Stomach (tissue), 9 donors: ENCODE measurements around the gene GNG2. TPM values are rescaled to one million over a fixed set of nuclear protein-coding genes. Genes with fewer than 3 reads are reported as not detected.

Experiments
- DNase-seq, 2 donors: peaks; one replicate each; pipeline versions ENCODE4 v3.0.0 to v3.0.0-alpha.2; 2013 to 2019
- H3K27ac ChIP-seq, 5 donors: fragments of 200-600 bp in 4 of 5; sonication (generic) in 4 of 5; one replicate each; pipeline ENCODE4 v1.5.1; 2013 to 2019; ENCODE audit warnings: mild to moderate bottlenecking in 1 of 5, moderate library complexity in 1 of 5
- H3K27me3 ChIP-seq, 3 donors: fragments of 200-600 bp; sonication (generic); one replicate each; pipeline ENCODE4 v1.5.1; 2017 to 2019; ENCODE audit warnings: mixed run types in 1 of 3
- H3K36me3 ChIP-seq, 4 donors: fragments of 200-600 bp; sonication (generic); 1 replicate in 3 of 4; 2 replicates in 1 of 4; pipeline ENCODE4 v1.5.1; 2016 to 2019
- H3K4me1 ChIP-seq, 4 donors: fragments of 200-600 bp; sonication (generic); one replicate each; pipeline ENCODE4 v1.5.1; 2016 to 2019
- H3K4me3 ChIP-seq, 4 donors: fragments of 200-600 bp; sonication (generic) in 3 of 4; one replicate each; pipeline ENCODE4 v1.5.1; 2016 to 2019; ENCODE audit warnings: mild to moderate bottlenecking in 1 of 4
- H3K9me3 ChIP-seq, 4 donors: fragments of 200-600 bp; sonication (generic); one replicate each; pipeline ENCODE4 v1.5.1; 2016 to 2019
- EP300 ChIP-seq: sonication (generic); formaldehyde crosslinking; IDR thresholded peaks from one replicate; pipeline ENCODE4 v1.6.1; 2017; ENCODE audit warnings: antibody characterized with exemption
- POLR2A ChIP-seq, 4 donors: fragments of 450-650 bp; IDR thresholded peaks; one replicate each; pipeline ENCODE4 v1.6.1; 2016; ENCODE audit warnings: antibody characterized with exemption in 4 of 4, control low read depth in 2 of 4, mild to moderate bottlenecking in 1 of 4, moderate library complexity in 1 of 4
- POLR2AphosphoS5 ChIP-seq, 3 donors: sonication (generic); formaldehyde crosslinking; IDR thresholded peaks; one replicate each; pipeline ENCODE4 v1.6.1; 2016; ENCODE audit warnings: antibody characterized with exemption in 3 of 3
- WGBS, 5 donors: extraction: QIAGEN DNeasy Blood & Tissue Kit in 3 of 5; methylation state at CpG; one replicate each; pipeline versions ENCODE4 v1.1.5 to v1.1.7; 2013 to 2018; 5-methylcytosine and 5-hydroxymethylcytosine counted together
- intact Hi-C: fragments of 100-400 bp; cut with DNase I; formaldehyde crosslinking; loops from one replicate; pipeline ENCODE4 v1.15.1; 2023; ENCODE audit warnings: low total_unique reads
- polyA plus RNA-seq, 3 donors: library from polyadenylated mRNA; stranded (reverse); fragments of 200-250 nt; gene quantifications; one replicate each; pipeline ENCODE4 v1.2.3, GENCODE V29; 2013
- total RNA-seq, 5 donors: library from RNA; depleted of rRNA; stranded (reverse); fragments of >200 nt; gene quantifications; one replicate each; pipeline versions ENCODE4 v1.1.0 to v1.2.3, GENCODE V29; 2014 to 2016
- TF ChIP-seq, protein P1 (sequence below), 7 experiments: fragments of 450-650 bp in 4 of 7; fragments of 200-600 bp in 3 of 7; sonication (generic) in 3 of 7; IDR thresholded peaks; one replicate each; pipeline ENCODE4 v1.5.1; 2016 to 2019; ENCODE audit warnings: antibody characterized with exemption in 7 of 7, control low read depth in 2 of 7, mild to moderate bottlenecking in 1 of 7
- donor health status: healthy with polysubstance abuse.
- donor health status: Bipolar disorder and iron deficiency.
- donor health status: healthy.

GNG2 gene
- total and polyA plus RNA-seq, 8 donors = 0.58 to 23.3 (median 9.2) TPM

DNA sequence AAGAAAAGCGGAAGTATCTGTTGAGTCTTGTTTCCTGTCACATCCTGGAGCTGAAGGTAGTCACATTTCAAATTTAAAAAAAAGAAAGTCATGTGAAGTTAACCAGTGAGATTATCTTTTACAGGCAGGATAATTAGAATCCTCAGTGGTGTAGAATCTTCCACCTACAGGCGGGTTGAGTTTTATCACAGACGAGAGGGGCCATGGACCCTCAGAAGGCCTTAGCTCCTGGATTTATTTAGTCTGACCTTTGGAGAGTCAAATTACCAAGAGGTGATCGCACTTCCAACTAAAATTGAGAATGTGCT, 13.0 kb upstream of the GNG2 start:
- H3K36me3 ChIP-seq = no peaks in the 10 kb centered on the region
- H3K4me3 ChIP-seq = no peak overlapping the region
- H3K27ac ChIP-seq = peak overlapping the region in 3 of 5 donors; percentile 65 to 87 (median 70)
- H3K27me3 ChIP-seq = no peaks in the 10 kb centered on the region
- WGBS, 5 donors = 62 to 76% (median 66%) methylated on average over 4 of the region's 4 CpGs
- no peak for DNase-seq
- TF ChIP-seq POLR2AphosphoS5 (IDR thresholded peaks at IDR 0.05) (no peak), POLR2A (IDR thresholded peaks at IDR 0.05) (no peak), EP300 (no peak)
- TF ChIP-seq, protein P1, sequence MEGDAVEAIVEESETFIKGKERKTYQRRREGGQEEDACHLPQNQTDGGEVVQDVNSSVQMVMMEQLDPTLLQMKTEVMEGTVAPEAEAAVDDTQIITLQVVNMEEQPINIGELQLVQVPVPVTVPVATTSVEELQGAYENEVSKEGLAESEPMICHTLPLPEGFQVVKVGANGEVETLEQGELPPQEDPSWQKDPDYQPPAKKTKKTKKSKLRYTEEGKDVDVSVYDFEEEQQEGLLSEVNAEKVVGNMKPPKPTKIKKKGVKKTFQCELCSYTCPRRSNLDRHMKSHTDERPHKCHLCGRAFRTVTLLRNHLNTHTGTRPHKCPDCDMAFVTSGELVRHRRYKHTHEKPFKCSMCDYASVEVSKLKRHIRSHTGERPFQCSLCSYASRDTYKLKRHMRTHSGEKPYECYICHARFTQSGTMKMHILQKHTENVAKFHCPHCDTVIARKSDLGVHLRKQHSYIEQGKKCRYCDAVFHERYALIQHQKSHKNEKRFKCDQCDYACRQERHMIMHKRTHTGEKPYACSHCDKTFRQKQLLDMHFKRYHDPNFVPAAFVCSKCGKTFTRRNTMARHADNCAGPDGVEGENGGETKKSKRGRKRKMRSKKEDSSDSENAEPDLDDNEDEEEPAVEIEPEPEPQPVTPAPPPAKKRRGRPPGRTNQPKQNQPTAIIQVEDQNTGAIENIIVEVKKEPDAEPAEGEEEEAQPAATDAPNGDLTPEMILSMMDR (IDR thresholded peaks at IDR 0.05) = no peak
- intact Hi-C loops = no loop called here
- H3K9me3 ChIP-seq = no peaks in the 10 kb centered on the region
- H3K4me1 ChIP-seq = peaks cover 0 to 10% (median 0%) of the 10 kb centered on the region in 4 donors

DNA sequence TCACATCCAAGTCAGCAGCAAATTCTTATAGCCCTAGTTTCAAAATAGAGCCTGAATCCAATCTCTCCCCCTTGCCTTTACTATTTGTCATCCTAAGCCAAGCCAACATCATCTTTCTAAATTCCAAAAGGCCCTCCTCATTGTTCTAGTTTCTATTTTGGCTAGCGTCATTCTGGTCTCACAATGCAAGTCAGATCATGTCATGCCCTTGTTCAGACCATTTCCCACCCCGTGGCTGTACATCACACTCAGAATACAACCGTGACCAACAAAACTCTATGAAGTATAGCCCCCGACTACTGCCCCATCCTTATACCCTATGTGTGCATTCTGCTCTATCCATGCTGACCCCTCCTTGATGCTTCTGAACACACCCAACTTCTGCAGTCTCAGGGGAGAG, 12.3 kb upstream of the GNG2 start:
- peak overlapping the region in 2 of 5 donors; percentile 70 to 87 for H3K27ac ChIP-seq
- H3K27me3 ChIP-seq = no peaks in the 10 kb centered on the region
- peaks cover 0 to 10% (median 0%) of the 10 kb centered on the region in 4 donors for H3K4me1 ChIP-seq
- TF ChIP-seq EP300 (no peak), POLR2A (IDR thresholded peaks at IDR 0.05) (no peak), POLR2AphosphoS5 (IDR thresholded peaks at IDR 0.05) (no peak)
- TF ChIP-seq, protein P1 (IDR thresholded peaks at IDR 0.05) = no peak
- no peaks in the 10 kb centered on the region for H3K9me3 ChIP-seq
- no peaks in the 10 kb centered on the region for H3K36me3 ChIP-seq
- no peak overlapping the region for H3K4me3 ChIP-seq
- 77 to 87% (median 81%) methylated on average over 4 of the region's 4 CpGs for WGBS, 5 donors
- intact Hi-C loops = no loop called here
- no peak for DNase-seq

DNA sequence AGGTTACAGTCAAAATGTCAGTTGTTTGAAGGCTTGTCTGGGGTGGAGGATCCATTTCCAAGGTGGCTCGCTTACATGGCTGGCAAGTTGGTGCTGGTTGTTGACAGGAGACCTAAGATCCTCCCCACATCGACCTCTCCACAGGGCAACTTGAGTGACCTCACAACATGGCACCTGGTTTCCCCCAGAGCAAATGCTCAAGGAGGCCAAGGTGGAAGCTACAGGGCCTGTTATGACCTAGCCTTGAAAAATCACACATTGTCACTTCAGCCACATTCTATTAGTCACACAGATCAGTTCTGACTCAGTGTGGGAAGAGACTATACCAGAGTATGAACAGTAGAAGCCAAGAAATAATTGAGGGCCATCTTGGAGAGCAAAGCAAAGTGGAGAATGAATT, 11.3 kb upstream of the GNG2 start:
- WGBS, 5 donors = 68 to 96% (median 85%) methylated on average over 2 of the region's 2 CpGs
- no peak for TF ChIP-seq POLR2A (IDR thresholded peaks at IDR 0.05)
- TF ChIP-seq EP300 = no peak
- TF ChIP-seq, protein P1 (IDR thresholded peaks at IDR 0.05) = no peak
- TF ChIP-seq POLR2AphosphoS5 (IDR thresholded peaks at IDR 0.05) = no peak

DNA sequence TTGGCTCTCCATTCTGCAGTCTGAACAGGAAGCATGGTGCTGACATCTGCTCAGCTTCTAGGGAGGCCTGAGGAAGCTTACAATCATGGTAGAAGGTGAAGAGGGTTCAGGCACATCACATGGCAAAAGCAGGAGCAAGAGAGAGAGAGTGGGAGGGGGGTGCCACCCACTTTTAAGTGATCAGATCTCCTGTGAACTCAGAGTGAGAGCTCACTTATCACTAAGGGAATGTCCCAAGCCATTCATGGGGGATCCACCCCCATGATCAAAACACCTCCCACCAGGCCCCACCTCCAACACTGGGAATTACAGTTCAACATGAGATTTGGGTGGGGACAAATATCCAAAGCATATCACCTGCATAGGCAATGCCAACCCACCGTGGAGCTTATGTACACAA, 9.8 kb upstream of the GNG2 start:
- 22 to 52% (median 46%) methylated on average over 1 of the region's 1 CpG for WGBS, 5 donors
- H3K27ac ChIP-seq = no peak overlapping the region
- peaks cover 0 to 10% (median 0%) of the 10 kb centered on the region in 4 donors for H3K4me1 ChIP-seq
- H3K36me3 ChIP-seq = no peaks in the 10 kb centered on the region
- no peak for TF ChIP-seq EP300
- TF ChIP-seq POLR2A (IDR thresholded peaks at IDR 0.05) = no peak
- TF ChIP-seq, protein P1 (IDR thresholded peaks at IDR 0.05) = no peak
- TF ChIP-seq POLR2AphosphoS5 (IDR thresholded peaks at IDR 0.05) = no peak
- no peaks in the 10 kb centered on the region for H3K9me3 ChIP-seq
- DNase-seq = no peak
- H3K4me3 ChIP-seq = no peak overlapping the region
- intact Hi-C loops = no loop called here
- H3K27me3 ChIP-seq = no peaks in the 10 kb centered on the region

More for the DNA sequence above, 11.3 kb upstream of the GNG2 start:
- no peaks in the 10 kb centered on the region for H3K36me3 ChIP-seq
- H3K27ac ChIP-seq = peak overlapping the region in 2 of 5 donors; percentile 2 to 12
- H3K4me3 ChIP-seq = no peak overlapping the region
- peaks cover 0 to 10% (median 0%) of the 10 kb centered on the region in 4 donors for H3K4me1 ChIP-seq
- DNase-seq = no peak
- H3K27me3 ChIP-seq = no peaks in the 10 kb centered on the region
- no peaks in the 10 kb centered on the region for H3K9me3 ChIP-seq
- intact Hi-C loops = no loop called here
